GM23338 (cell line): Measurements from ENCODE around the gene ARID1B. TPM values are rescaled to one million over a fixed set of nuclear protein-coding genes. Genes with fewer than 3 reads are reported as not detected.

Experiments used
- ATAC-seq: fragments of 200-7000 bp; cut with Tn5 transposase; 3 replicates; pipeline ENCODE4 v1.9.1; 2020
- DNase-seq: peaks from one replicate; pipeline ENCODE4 v3.0.0-alpha.2; 2015; ENCODE audit warnings: low spot score
- H2AFZ ChIP-seq: fragments of 200-600 bp; sonication (generic); 2 replicates; pipeline ENCODE4 v1.8.0; 2016; ENCODE audit warnings: antibody characterized with exemption, mild to moderate bottlenecking, moderate library complexity
- H3F3A ChIP-seq: fragments of 200-600 bp; sonication (generic); replicated peaks from 2 replicates; pipeline ENCODE4 v1.8.0; 2017; ENCODE audit warnings: antibody characterized with exemption, mixed run types, low read depth
- H3K27ac ChIP-seq: fragments of 200-600 bp; sonication (generic); 2 replicates; pipeline ENCODE4 v1.6.1; 2016; ENCODE audit warnings: low read depth
- H3K27me3 ChIP-seq: fragments of 200-600 bp; sonication (generic); 2 replicates; pipeline ENCODE4 v1.8.0; 2016; ENCODE audit warnings: mild to moderate bottlenecking, mixed run types, moderate library complexity; ENCODE audit not compliant: insufficient read depth
- H3K36me3 ChIP-seq: fragments of 200-600 bp; sonication (generic); 2 replicates; pipeline ENCODE4 v1.8.0; 2016; ENCODE audit warnings: mild to moderate bottlenecking; ENCODE audit not compliant: insufficient read depth
- H3K4me1 ChIP-seq: fragments of 200-600 bp; sonication (generic); 2 replicates; pipeline ENCODE4 v1.8.0; 2016; ENCODE audit warnings: mild to moderate bottlenecking, moderate library complexity; ENCODE audit not compliant: insufficient read depth
- H3K4me2 ChIP-seq: fragments of 200-600 bp; sonication (generic); 2 replicates; pipeline ENCODE4 v1.7.1; 2017; ENCODE audit warnings: mixed run types
- H3K4me3 ChIP-seq: fragments of 200-600 bp; sonication (generic); 2 replicates; pipeline ENCODE4 v1.6.1; 2016; ENCODE audit warnings: mixed run types
- H3K79me2 ChIP-seq: fragments of 200-600 bp; sonication (generic); replicated peaks from 2 replicates; pipeline ENCODE4 v1.8.0; 2017; ENCODE audit warnings: mild to moderate bottlenecking; ENCODE audit not compliant: insufficient read depth
- H3K9me2 ChIP-seq: fragments of 200-600 bp; sonication (generic); 2 replicates; pipeline ENCODE4 v1.8.0; 2017; ENCODE audit not compliant: insufficient read depth
- H4K20me1 ChIP-seq: fragments of 200-600 bp; sonication (generic); replicated peaks from 2 replicates; pipeline ENCODE4 v1.8.0; 2017; ENCODE audit warnings: mild to moderate bottlenecking; ENCODE audit not compliant: insufficient read depth
- H3K27ac Mint-ChIP-seq: 2 replicates; pipeline ENCODE4 v1.8.0; 2020; ENCODE audit warnings: inconsistent platforms, mild to moderate bottlenecking, moderate library complexity, mixed read lengths
- H3K27me3 Mint-ChIP-seq: 3 replicates; pipeline ENCODE4 v1.8.0; 2022; ENCODE audit warnings: low read depth, mild to moderate bottlenecking, moderate library complexity, mixed read lengths, inconsistent platforms; ENCODE audit not compliant: insufficient read depth, poor library complexity
- H3K36me3 Mint-ChIP-seq: 3 replicates; pipeline ENCODE4 v1.8.0; 2021; ENCODE audit warnings: low read depth, mild to moderate bottlenecking, inconsistent platforms, moderate library complexity, mixed read lengths
- H3K4me1 Mint-ChIP-seq: 3 replicates; pipeline ENCODE4 v1.8.0; 2020; ENCODE audit warnings: mild to moderate bottlenecking, inconsistent platforms, mixed read lengths
- H3K4me3 Mint-ChIP-seq: 3 replicates; pipeline ENCODE4 v1.8.0; 2021; ENCODE audit warnings: moderate library complexity, mild to moderate bottlenecking, inconsistent platforms, mixed read lengths
- H3K9me3 Mint-ChIP-seq: 3 replicates; pipeline ENCODE4 v1.8.0; 2020; ENCODE audit warnings: moderate library complexity, mild to moderate bottlenecking, inconsistent platforms, mixed read lengths
- CREB1 ChIP-seq: fragments of 250-450 bp; sonication (Bioruptor Pico); IDR thresholded peaks from 2 replicates; pipeline ENCODE4 v1.5.0; 2020; ENCODE audit warnings: low read depth, mild to moderate bottlenecking, moderate library complexity
- ETS1 ChIP-seq: IDR thresholded peaks from 2 replicates; pipeline ENCODE4 v1.6.1; 2016; ENCODE audit warnings: antibody characterized with exemption
- EZH2 ChIP-seq: fragments of 200-600 bp; sonication (generic); IDR thresholded peaks from one replicate; pipeline ENCODE4 v1.8.0; 2017; ENCODE audit warnings: antibody characterized with exemption, mild to moderate bottlenecking, low read depth; ENCODE audit not compliant: unreplicated experiment
- NANOG ChIP-seq: IDR thresholded peaks from 2 replicates; pipeline ENCODE4 v1.6.1; 2016; ENCODE audit warnings: antibody characterized with exemption, borderline replicate concordance
- POLR2AphosphoS5 ChIP-seq: IDR thresholded peaks from 2 replicates; pipeline ENCODE4 v1.6.1; 2016; ENCODE audit warnings: antibody characterized with exemption, low read depth
- REST ChIP-seq: IDR thresholded peaks from one replicate; pipeline ENCODE4 v1.6.1; 2018; ENCODE audit warnings: antibody characterized with exemption; ENCODE audit not compliant: unreplicated experiment
- ZNF114 ChIP-seq: fragments of 250-450 bp; sonication (Bioruptor Pico); IDR thresholded peaks from 2 replicates; pipeline ENCODE4 v1.5.0; 2020; ENCODE audit warnings: mild to moderate bottlenecking, moderate library complexity
- ZNF331 ChIP-seq: fragments of 250-450 bp; sonication (Bioruptor Pico); IDR thresholded peaks from 2 replicates; pipeline ENCODE4 v1.5.0; 2020; ENCODE audit warnings: low read depth, mild to moderate bottlenecking, moderate library complexity
- polyA plus RNA-seq: library from polyadenylated mRNA; unstranded; fragments of >200 nt; fragmentation: Nextera tagmentation; extraction: Ambion mirVana; gene quantifications from 2 replicates; pipeline ENCODE4 v1.2.1, GENCODE V29; 2016
- total RNA-seq: library from RNA; depleted of rRNA; stranded (reverse); fragments of >200 nt; shearing (Covaris generic); gene quantifications from 2 replicates; pipeline ENCODE4 v1.2.3, GENCODE V29; 2014
- TF ChIP-seq, protein P1 (sequence below): fragments of 250-450 bp; sonication (Bioruptor Pico); IDR thresholded peaks from 2 replicates; pipeline ENCODE4 v1.5.0; 2020; ENCODE audit warnings: mild to moderate bottlenecking, moderate library complexity
- TF ChIP-seq, protein P2 (sequence below), 2 experiments: fragments of 200-600 bp in 1 of 2; sonication (generic) in 1 of 2; conservative IDR thresholded peaks; 2 replicates each; pipeline versions ENCODE4 v1.5.1 to v1.6.1; 2016 to 2017; ENCODE audit warnings: antibody characterized with exemption in 2 of 2, low read depth in 2 of 2, mild to moderate bottlenecking in 2 of 2, moderate library complexity in 1 of 2

ARID1B gene
- total and polyA plus RNA-seq, 2 experiments from 2014 or later: 59.3 to 72.2 TPM

DNA sequence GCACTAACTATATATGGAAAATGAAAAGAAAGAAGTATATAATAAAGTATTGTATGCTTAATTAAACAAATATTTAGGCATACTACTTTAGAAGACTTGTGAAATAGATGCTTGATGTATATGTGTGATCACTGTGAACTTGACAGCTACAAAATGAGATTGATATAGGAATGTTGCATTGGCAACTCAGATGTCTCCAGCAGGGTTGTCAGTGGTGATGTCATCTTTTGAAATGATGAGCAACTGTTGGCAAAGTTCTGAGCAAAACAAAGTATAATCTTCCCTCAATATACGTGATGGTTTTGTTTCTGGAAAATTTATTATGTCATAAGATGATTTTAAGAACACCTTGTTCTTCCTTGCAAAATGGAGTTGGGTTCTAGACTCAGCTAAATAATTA, 133.8 kb downstream of the ARID1B start:
- Histone ChIP-seq H3K79me2 (peaks cover 87% of the 10 kb centered on the region), H4K20me1 (peaks cover 3% of the 10 kb centered on the region; the same call in 1 of the 2 replicates), H2AFZ (no peak overlapping the region), H3K27ac (no peak overlapping the region), H3K4me3 (no peak overlapping the region), H3K4me1 (peaks cover 17% of the 10 kb centered on the region), H3F3A (no peaks in the 10 kb centered on the region), H3K4me2 (no peak overlapping the region), H3K9me2 (no peaks in the 10 kb centered on the region), H3K27me3 (no peaks in the 10 kb centered on the region), H3K36me3 (no peaks in the 10 kb centered on the region)
- no peak for DNase-seq
- Mint-ChIP-seq H3K9me3 (no peaks in the 10 kb centered on the region), H3K4me3 (no peak overlapping the region), H3K27me3 (peaks cover 11% of the 10 kb centered on the region), H3K4me1 (peaks cover 40% of the 10 kb centered on the region), H3K27ac (no peak overlapping the region), H3K36me3 (peaks cover 3% of the 10 kb centered on the region)
- no peak for TF ChIP-seq ETS1
- TF ChIP-seq EZH2: no peak
- TF ChIP-seq, protein P1, sequence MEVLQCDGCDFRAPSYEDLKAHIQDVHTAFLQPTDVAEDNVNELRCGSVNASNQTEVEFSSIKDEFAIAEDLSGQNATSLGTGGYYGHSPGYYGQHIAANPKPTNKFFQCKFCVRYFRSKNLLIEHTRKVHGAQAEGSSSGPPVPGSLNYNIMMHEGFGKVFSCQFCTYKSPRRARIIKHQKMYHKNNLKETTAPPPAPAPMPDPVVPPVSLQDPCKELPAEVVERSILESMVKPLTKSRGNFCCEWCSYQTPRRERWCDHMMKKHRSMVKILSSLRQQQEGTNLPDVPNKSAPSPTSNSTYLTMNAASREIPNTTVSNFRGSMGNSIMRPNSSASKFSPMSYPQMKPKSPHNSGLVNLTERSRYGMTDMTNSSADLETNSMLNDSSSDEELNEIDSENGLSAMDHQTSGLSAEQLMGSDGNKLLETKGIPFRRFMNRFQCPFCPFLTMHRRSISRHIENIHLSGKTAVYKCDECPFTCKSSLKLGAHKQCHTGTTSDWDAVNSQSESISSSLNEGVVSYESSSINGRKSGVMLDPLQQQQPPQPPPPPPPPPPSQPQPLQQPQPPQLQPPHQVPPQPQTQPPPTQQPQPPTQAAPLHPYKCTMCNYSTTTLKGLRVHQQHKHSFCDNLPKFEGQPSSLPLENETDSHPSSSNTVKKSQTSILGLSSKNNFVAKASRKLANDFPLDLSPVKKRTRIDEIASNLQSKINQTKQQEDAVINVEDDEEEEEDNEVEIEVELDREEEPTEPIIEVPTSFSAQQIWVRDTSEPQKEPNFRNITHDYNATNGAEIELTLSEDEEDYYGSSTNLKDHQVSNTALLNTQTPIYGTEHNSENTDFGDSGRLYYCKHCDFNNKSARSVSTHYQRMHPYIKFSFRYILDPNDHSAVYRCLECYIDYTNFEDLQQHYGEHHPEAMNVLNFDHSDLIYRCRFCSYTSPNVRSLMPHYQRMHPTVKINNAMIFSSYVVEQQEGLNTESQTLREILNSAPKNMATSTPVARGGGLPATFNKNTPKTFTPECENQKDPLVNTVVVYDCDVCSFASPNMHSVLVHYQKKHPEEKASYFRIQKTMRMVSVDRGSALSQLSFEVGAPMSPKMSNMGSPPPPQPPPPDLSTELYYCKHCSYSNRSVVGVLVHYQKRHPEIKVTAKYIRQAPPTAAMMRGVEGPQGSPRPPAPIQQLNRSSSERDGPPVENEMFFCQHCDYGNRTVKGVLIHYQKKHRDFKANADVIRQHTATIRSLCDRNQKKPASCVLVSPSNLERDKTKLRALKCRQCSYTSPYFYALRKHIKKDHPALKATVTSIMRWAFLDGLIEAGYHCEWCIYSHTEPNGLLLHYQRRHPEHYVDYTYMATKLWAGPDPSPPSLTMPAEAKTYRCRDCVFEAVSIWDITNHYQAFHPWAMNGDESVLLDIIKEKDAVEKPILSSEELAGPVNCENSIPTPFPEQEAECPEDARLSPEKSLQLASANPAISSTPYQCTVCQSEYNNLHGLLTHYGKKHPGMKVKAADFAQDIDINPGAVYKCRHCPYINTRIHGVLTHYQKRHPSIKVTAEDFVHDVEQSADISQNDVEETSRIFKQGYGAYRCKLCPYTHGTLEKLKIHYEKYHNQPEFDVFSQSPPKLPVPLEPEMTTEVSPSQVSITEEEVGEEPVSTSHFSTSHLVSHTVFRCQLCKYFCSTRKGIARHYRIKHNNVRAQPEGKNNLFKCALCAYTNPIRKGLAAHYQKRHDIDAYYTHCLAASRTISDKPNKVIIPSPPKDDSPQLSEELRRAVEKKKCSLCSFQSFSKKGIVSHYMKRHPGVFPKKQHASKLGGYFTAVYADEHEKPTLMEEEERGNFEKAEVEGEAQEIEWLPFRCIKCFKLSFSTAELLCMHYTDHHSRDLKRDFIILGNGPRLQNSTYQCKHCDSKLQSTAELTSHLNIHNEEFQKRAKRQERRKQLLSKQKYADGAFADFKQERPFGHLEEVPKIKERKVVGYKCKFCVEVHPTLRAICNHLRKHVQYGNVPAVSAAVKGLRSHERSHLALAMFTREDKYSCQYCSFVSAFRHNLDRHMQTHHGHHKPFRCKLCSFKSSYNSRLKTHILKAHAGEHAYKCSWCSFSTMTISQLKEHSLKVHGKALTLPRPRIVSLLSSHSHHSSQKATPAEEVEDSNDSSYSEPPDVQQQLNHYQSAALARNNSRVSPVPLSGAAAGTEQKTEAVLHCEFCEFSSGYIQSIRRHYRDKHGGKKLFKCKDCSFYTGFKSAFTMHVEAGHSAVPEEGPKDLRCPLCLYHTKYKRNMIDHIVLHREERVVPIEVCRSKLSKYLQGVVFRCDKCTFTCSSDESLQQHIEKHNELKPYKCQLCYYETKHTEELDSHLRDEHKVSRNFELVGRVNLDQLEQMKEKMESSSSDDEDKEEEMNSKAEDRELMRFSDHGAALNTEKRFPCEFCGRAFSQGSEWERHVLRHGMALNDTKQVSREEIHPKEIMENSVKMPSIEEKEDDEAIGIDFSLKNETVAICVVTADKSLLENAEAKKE: no peak
- TF ChIP-seq CREB1: no peak
- no peak for TF ChIP-seq POLR2AphosphoS5
- no peak for TF ChIP-seq NANOG
- TF ChIP-seq REST: no peak
- no peak for TF ChIP-seq ZNF331 (CRISPR knock-in tag)
- no peak for TF ChIP-seq ZNF114 (CRISPR knock-in tag)
- TF ChIP-seq, protein P2, sequence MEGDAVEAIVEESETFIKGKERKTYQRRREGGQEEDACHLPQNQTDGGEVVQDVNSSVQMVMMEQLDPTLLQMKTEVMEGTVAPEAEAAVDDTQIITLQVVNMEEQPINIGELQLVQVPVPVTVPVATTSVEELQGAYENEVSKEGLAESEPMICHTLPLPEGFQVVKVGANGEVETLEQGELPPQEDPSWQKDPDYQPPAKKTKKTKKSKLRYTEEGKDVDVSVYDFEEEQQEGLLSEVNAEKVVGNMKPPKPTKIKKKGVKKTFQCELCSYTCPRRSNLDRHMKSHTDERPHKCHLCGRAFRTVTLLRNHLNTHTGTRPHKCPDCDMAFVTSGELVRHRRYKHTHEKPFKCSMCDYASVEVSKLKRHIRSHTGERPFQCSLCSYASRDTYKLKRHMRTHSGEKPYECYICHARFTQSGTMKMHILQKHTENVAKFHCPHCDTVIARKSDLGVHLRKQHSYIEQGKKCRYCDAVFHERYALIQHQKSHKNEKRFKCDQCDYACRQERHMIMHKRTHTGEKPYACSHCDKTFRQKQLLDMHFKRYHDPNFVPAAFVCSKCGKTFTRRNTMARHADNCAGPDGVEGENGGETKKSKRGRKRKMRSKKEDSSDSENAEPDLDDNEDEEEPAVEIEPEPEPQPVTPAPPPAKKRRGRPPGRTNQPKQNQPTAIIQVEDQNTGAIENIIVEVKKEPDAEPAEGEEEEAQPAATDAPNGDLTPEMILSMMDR (conservative IDR thresholded peaks at IDR 0.05; ENCODE audit: low read depth in 2 of 2): no peak
- no peak for ATAC-seq
